ENCODE results near the gene TPSAB1. TPM values are rescaled to one million over a fixed set of nuclear protein-coding genes. Genes with fewer than 3 reads are reported as not detected.

Gene TPSAB1
- total RNA-seq, 6 donors from 2014 or later: 6.4 to 207 (median 99.8) TPM

GRCh38 chr16:1282324-1282973 lies 41.9 kb downstream of the TPSAB1 start:
- no peak for TF ChIP-seq POLR2A (IDR thresholded peaks at IDR 0.05)
- no peak for TF ChIP-seq CTCF (IDR thresholded peaks at IDR 0.05)
- no peak for TF ChIP-seq EP300 (IDR thresholded peaks at IDR 0.05)
- no peak for TF ChIP-seq POLR2AphosphoS5 (IDR thresholded peaks at IDR 0.05)
- peak in 1 of 2 donors; percentile 65 for DNase-seq
- Histone ChIP-seq H3K4me3 (no peak overlapping the region), H3K9me3 (no peaks in the 10 kb centered on the region), H3K4me1 (no peaks in the 10 kb centered on the region), H3K27ac (no peak overlapping the region), H3K36me3 (no peaks in the 10 kb centered on the region), H3K27me3 (peaks cover 0 to 11% (median 0%) of the 10 kb centered on the region in 4 donors)
- ATAC-seq (ENCODE audit: low FRiP score in 2 of 2): no peak
- WGBS, 2 donors: 67 to 78% methylated on average over 11 to 17 of the region's 17 CpGs

- no peaks in the 10 kb centered on the region for H3K9me3 ChIP-seq
- TF ChIP-seq POLR2AphosphoS5 (IDR thresholded peaks at IDR 0.05): no peak
- no peak for TF ChIP-seq POLR2A (IDR thresholded peaks at IDR 0.05)
- TF ChIP-seq CTCF (IDR thresholded peaks at IDR 0.05): no peak
- no peak for TF ChIP-seq EP300 (IDR thresholded peaks at IDR 0.05)
- ATAC-seq (ENCODE audit: low FRiP score in 2 of 2): no peak
- H3K36me3 ChIP-seq: no peaks in the 10 kb centered on the region
- DNase-seq: peak in 1 of 2 donors; percentile 44
- 33 to 43% methylated on average over 11 to 17 of the region's 17 CpGs for WGBS, 2 donors
- H3K27me3 ChIP-seq: peaks cover 0 to 15% (median 2%) of the 10 kb centered on the region in 4 donors
- H3K4me1 ChIP-seq: no peaks in the 10 kb centered on the region
- no peak overlapping the region for H3K4me3 ChIP-seq
- H3K27ac ChIP-seq: no peak overlapping the region
Observed at GRCh38 chr16:1283296-1283695, 42.8 kb downstream of the TPSAB1 start.

GRCh38 chr16:1283996-1284616 lies 43.6 kb downstream of the TPSAB1 start:
- Histone ChIP-seq H3K27me3 (peaks cover 0 to 16% (median 6%) of the 10 kb centered on the region in 4 donors), H3K36me3 (no peaks in the 10 kb centered on the region)
- WGBS, 2 donors: 60 to 74% methylated on average over 6 to 16 of the region's 16 CpGs

GRCh38 chr16:1285669-1286512 lies 45.4 kb downstream of the TPSAB1 start:
- DNase-seq: peak in 1 of 2 donors; percentile 63
- Histone ChIP-seq H3K4me3 (no peak overlapping the region), H3K27me3 (peaks cover 0 to 24% (median 11%) of the 10 kb centered on the region in 4 donors), H3K27ac (no peak overlapping the region), H3K4me1 (peaks cover 0 to 5% (median 0%) of the 10 kb centered on the region in 4 donors), H3K9me3 (no peaks in the 10 kb centered on the region), H3K36me3 (no peaks in the 10 kb centered on the region)
- TF ChIP-seq POLR2AphosphoS5 (IDR thresholded peaks at IDR 0.05): no peak
- TF ChIP-seq EP300 (IDR thresholded peaks at IDR 0.05): no peak
- TF ChIP-seq CTCF (IDR thresholded peaks at IDR 0.05): no peak
- TF ChIP-seq POLR2A (IDR thresholded peaks at IDR 0.05): no peak
- WGBS, 2 donors: 65 to 72% methylated on average over 20 to 38 of the region's 38 CpGs
- ATAC-seq (ENCODE audit: low FRiP score in 2 of 2): no peak

More at GRCh38 chr16:1283996-1284616, 43.6 kb downstream of the TPSAB1 start:
- ATAC-seq (ENCODE audit: low FRiP score in 2 of 2) (no peak), DNase-seq (peak in 1 of 2 donors; percentile 69)
- Histone ChIP-seq H3K4me3 (no peak overlapping the region), H3K4me1 (no peaks in the 10 kb centered on the region), H3K27ac (no peak overlapping the region), H3K9me3 (no peaks in the 10 kb centered on the region)
- no peak for TF ChIP-seq POLR2A (IDR thresholded peaks at IDR 0.05)
- TF ChIP-seq POLR2AphosphoS5 (IDR thresholded peaks at IDR 0.05): no peak
- no peak for TF ChIP-seq EP300 (IDR thresholded peaks at IDR 0.05)

Data from upper lobe of left lung (tissue), 6 donors.